ENCODE results near the gene SARDH. TPM values are rescaled to one million over a fixed set of nuclear protein-coding genes. Genes with fewer than 3 reads are reported as not detected.

SARDH gene
- total and polyA plus RNA-seq, 2 donors (not counting 3 experiments of a cell fraction or from before 2014, with no cell fraction given), result 0.19 to 0.44 TPM

GRCh38 chr9:133705576-133705975, 32.6 kb downstream of the SARDH start:
- H3K9me3 ChIP-seq (replicated peaks; ENCODE audit: control insufficient read depth, insufficient read depth, low read length), result no peaks in the 10 kb centered on the region
- no peaks in the 10 kb centered on the region for H3K9me1 ChIP-seq (replicated peaks; ENCODE audit: control insufficient read depth, extremely low read depth, insufficient read depth, low read length)
- H3K4me2 ChIP-seq (ENCODE audit: insufficient read depth, low read length), result no peak overlapping the region
- H3K36me3 ChIP-seq (ENCODE audit: control insufficient read depth in 2 of 2, extremely low read depth in 1 of 2, insufficient read depth in 2 of 2, low read length in 2 of 2), result no peaks in the 10 kb centered on the region
- no peaks in the 10 kb centered on the region for H3K79me2 ChIP-seq (ENCODE audit: control insufficient read depth, insufficient read depth, low read length)
- H3K9ac ChIP-seq (replicated peaks; ENCODE audit: extremely low read depth, insufficient read depth, low read length), result no peak overlapping the region
- POLR2A ChIA-PET, result no interaction called here
- FAIRE-seq (no peak), DNase-seq (ENCODE audit: low read depth, low spot score) (no peak)
- dilution Hi-C loops (cut with MboI; ENCODE audit: extremely low pct_ligation_motif_present, low sequenced_read_pairs) (no loop called here), intact Hi-C loops (cut with micrococcal nuclease) (no loop called here)
- no peak overlapping the region for H3K27ac ChIP-seq (ENCODE audit: insufficient read depth, low read depth, low read length)
- no peaks in the 10 kb centered on the region for H3K4me1 ChIP-seq (ENCODE audit: control insufficient read depth, extremely low read depth, insufficient read depth, low read length)
- H3K4me3 ChIP-seq (replicated peaks in 1 of 3; ENCODE audit: insufficient read depth in 1 of 3, low read depth in 1 of 3, low read length in 3 of 3), result no peak overlapping the region
- H4K20me1 ChIP-seq (replicated peaks; ENCODE audit: control insufficient read depth, extremely low read depth, insufficient read depth, low read length), result no peaks in the 10 kb centered on the region
- TF ChIP-seq MYC (IDR thresholded peaks at IDR 0.05; ENCODE audit: low read depth, low read length) (no peak), POLR2A (IDR thresholded peaks at IDR 0.05; ENCODE audit: low read depth, low read length) (no peak), CTCF (IDR thresholded peaks at IDR 0.05; ENCODE audit: extremely low read depth in 1 of 2, insufficient read depth in 1 of 2, low read depth in 1 of 2, low read length in 2 of 2) (no peak), MAX (IDR thresholded peaks at IDR 0.05; ENCODE audit: insufficient read depth, insufficient read length) (no peak), GATA2 (IDR thresholded peaks at IDR 0.05; ENCODE audit: insufficient read depth, insufficient read length, low read depth, low read length) (no peak)
- CTCF ChIA-PET, result no interaction called here
- no TSS peak for BruUV-seq (replicated peaks)
- no peak overlapping the region for H2AFZ ChIP-seq (ENCODE audit: low read depth, low read length)
- H3K27me3 ChIP-seq (ENCODE audit: control insufficient read depth in 2 of 2, insufficient read depth in 2 of 2, low read length in 2 of 2), result peaks cover 0 to 2% of the 10 kb centered on the region in 2 experiments

GRCh38 chr9:133704711-133705181, 33.4 kb downstream of the SARDH start:
- Histone ChIP-seq H3K36me3 (ENCODE audit: control insufficient read depth in 2 of 2, extremely low read depth in 1 of 2, insufficient read depth in 2 of 2, low read length in 2 of 2) (no peaks in the 10 kb centered on the region), H3K4me3 (replicated peaks in 1 of 3; ENCODE audit: insufficient read depth in 1 of 3, low read depth in 1 of 3, low read length in 3 of 3) (no peak overlapping the region), H3K27ac (ENCODE audit: insufficient read depth, low read depth, low read length) (no peak overlapping the region), H2AFZ (ENCODE audit: low read depth, low read length) (no peak overlapping the region), H3K4me1 (ENCODE audit: control insufficient read depth, extremely low read depth, insufficient read depth, low read length) (no peaks in the 10 kb centered on the region), H3K9me3 (replicated peaks; ENCODE audit: control insufficient read depth, insufficient read depth, low read length) (no peaks in the 10 kb centered on the region), H3K79me2 (ENCODE audit: control insufficient read depth, insufficient read depth, low read length) (no peaks in the 10 kb centered on the region), H4K20me1 (replicated peaks; ENCODE audit: control insufficient read depth, extremely low read depth, insufficient read depth, low read length) (no peaks in the 10 kb centered on the region), H3K9ac (replicated peaks; ENCODE audit: extremely low read depth, insufficient read depth, low read length) (no peak overlapping the region), H3K4me2 (ENCODE audit: insufficient read depth, low read length) (no peak overlapping the region), H3K27me3 (ENCODE audit: control insufficient read depth in 2 of 2, insufficient read depth in 2 of 2, low read length in 2 of 2) (peaks cover 0 to 2% of the 10 kb centered on the region in 2 experiments), H3K9me1 (replicated peaks; ENCODE audit: control insufficient read depth, extremely low read depth, insufficient read depth, low read length) (no peaks in the 10 kb centered on the region)
- intact Hi-C loops (cut with micrococcal nuclease), result no loop called here
- dilution Hi-C loops (cut with MboI; ENCODE audit: extremely low pct_ligation_motif_present, low sequenced_read_pairs), result no loop called here
- ChIA-PET CTCF (no interaction called here), POLR2A (no interaction called here)
- BruUV-seq (replicated peaks), result no TSS peak
- no peak for FAIRE-seq
- no peak for TF ChIP-seq CTCF (IDR thresholded peaks at IDR 0.05; ENCODE audit: extremely low read depth in 1 of 2, insufficient read depth in 1 of 2, low read depth in 1 of 2, low read length in 2 of 2)
- no peak for TF ChIP-seq POLR2AphosphoS5 (IDR thresholded peaks at IDR 0.05; ENCODE audit: insufficient read depth, low read depth, low read length)
- no peak for TF ChIP-seq GATA2 (IDR thresholded peaks at IDR 0.05; ENCODE audit: insufficient read depth, insufficient read length, low read depth, low read length)
- TF ChIP-seq FOS (IDR thresholded peaks at IDR 0.05; ENCODE audit: borderline replicate concordance, insufficient read depth, low read length), result no peak
- DNase-seq (ENCODE audit: low read depth, low spot score), result no peak
